Calu3 (cell line): ENCODE measurements around the gene PATZ1. TPM values are rescaled to one million over a fixed set of nuclear protein-coding genes. Genes with fewer than 3 reads are reported as not detected.

Source experiments
- BruUV-seq: library from RNA; stranded (reverse); fragments of 400-500 nt; replicated peaks from 2 replicates; lab custom pipeline; 2021; lab: Mats Ljungman, UMichigan
- CTCF ChIA-PET: fragments of 300-600 bp; sonication (Branson Sonifier 250); formaldehyde crosslinking; loops from one replicate; lab custom pipeline; 2022; ENCODE audit warnings: antibody characterized with exemption; lab: Charles Lee
- DNase-seq: peaks from one replicate; pipeline ENCODE4 v3.0.0; 2022
- H3K27ac Mint-ChIP-seq: one replicate; pipeline ENCODE4 v1.8.0; 2022; ENCODE audit warnings: mixed read lengths; ENCODE audit not compliant: unreplicated experiment
- H3K27me3 Mint-ChIP-seq: one replicate; pipeline ENCODE4 v1.8.0; 2022; ENCODE audit warnings: mixed read lengths; ENCODE audit not compliant: unreplicated experiment
- H3K36me3 Mint-ChIP-seq: one replicate; pipeline ENCODE4 v1.8.0; 2022; ENCODE audit warnings: mild to moderate bottlenecking, moderate library complexity, mixed read lengths; ENCODE audit not compliant: insufficient read depth, unreplicated experiment
- H3K4me1 Mint-ChIP-seq: one replicate; pipeline ENCODE4 v1.8.0; 2022; ENCODE audit warnings: mild to moderate bottlenecking, low read depth, mixed read lengths; ENCODE audit not compliant: unreplicated experiment
- H3K4me3 Mint-ChIP-seq: one replicate; pipeline ENCODE4 v1.8.0; 2022; ENCODE audit warnings: mild to moderate bottlenecking, low read depth, moderate library complexity, mixed read lengths; ENCODE audit not compliant: unreplicated experiment
- H3K9me3 Mint-ChIP-seq: one replicate; pipeline ENCODE4 v1.8.0; 2022; ENCODE audit warnings: low read depth, mixed read lengths; ENCODE audit not compliant: unreplicated experiment
- CTCF ChIP-seq: fragments of 200-600 bp; IDR thresholded peaks from one replicate; pipeline ENCODE4 v1.8.0; 2022; ENCODE audit warnings: antibody characterized with exemption; ENCODE audit not compliant: unreplicated experiment
- intact Hi-C: fragments of 100-400 bp; cut with micrococcal nuclease; formaldehyde crosslinking; loops from one replicate; pipeline ENCODE4 v1.10.0; 2022; ENCODE audit not compliant: unreplicated experiment
- total RNA-seq: library from RNA; stranded (reverse); gene quantifications from 2 replicates; pipeline ENCODE4 v1.2.3, GENCODE V29; 2022

The PATZ1 gene
- total RNA-seq, 1 experiment from 2014 or later, result 35.0 TPM

DNA sequence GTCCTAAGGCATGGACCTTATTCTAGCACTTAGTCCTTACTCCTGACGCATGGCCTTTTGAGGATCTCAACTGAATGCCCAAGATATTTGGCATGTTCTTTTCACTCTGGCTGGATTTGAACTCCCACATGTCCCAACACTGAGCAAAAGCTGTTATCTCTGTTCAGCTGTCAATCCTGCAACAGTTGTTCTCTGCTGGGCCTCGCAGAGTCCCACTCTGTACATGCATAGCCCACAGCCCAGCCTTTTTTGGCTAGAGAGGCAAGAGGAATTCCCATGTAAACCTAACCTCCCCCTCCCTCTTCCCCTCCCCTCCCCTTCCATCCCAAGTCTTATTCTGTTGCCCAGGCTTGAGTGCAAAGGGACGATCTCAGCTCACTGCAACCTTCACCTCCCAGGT, 31.5 kb upstream of the PATZ1 start:
- Mint-ChIP-seq H3K4me1 (no peaks in the 10 kb centered on the region), H3K4me3 (no peak overlapping the region), H3K36me3 (no peaks in the 10 kb centered on the region), H3K27me3 (no peaks in the 10 kb centered on the region), H3K27ac (no peak overlapping the region), H3K9me3 (no peaks in the 10 kb centered on the region)
- intact Hi-C loops, result no loop called here
- no TSS peak for BruUV-seq
- TF ChIP-seq CTCF, result no peak
- CTCF ChIA-PET, result interaction anchor here (0.6 kb wide), 1 partner anchor 229 kb away, joined by 4 read pairs; no protein-coding TSS in a partner anchor
- DNase-seq, result no peak

DNA sequence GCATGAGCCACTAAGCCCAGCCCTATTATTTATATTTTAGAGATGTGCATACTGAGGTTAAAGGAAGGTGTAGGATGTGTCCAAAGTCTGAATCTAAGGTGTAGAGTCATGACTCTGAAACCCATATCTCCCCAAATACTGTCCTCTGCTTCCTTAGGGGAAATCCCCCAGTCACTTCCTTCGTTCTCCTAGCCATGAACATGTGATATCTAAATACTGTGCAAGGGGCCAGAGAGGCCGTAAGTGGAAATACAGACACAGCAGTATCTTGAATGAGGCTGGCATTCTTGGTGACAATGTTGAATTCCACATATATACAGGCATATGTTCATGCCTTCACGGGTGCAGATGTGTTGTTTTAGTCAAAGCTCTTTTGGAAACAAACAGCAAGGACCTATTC, 21.3 kb upstream of the PATZ1 start:
- H3K27ac Mint-ChIP-seq, result no peak overlapping the region
- intact Hi-C loops, result no loop called here
- BruUV-seq, result no TSS peak
- no peaks in the 10 kb centered on the region for H3K4me1 Mint-ChIP-seq
- CTCF ChIA-PET, result interaction anchor here (0.7 kb wide), 2 partner anchors 693 to 972 kb away, joined by 3 read pairs; no protein-coding TSS in a partner anchor
- no peak overlapping the region for H3K4me3 Mint-ChIP-seq
- H3K27me3 Mint-ChIP-seq, result no peaks in the 10 kb centered on the region
- H3K9me3 Mint-ChIP-seq, result no peaks in the 10 kb centered on the region
- no peaks in the 10 kb centered on the region for H3K36me3 Mint-ChIP-seq
- no peak for DNase-seq
- TF ChIP-seq CTCF, result no peak

DNA sequence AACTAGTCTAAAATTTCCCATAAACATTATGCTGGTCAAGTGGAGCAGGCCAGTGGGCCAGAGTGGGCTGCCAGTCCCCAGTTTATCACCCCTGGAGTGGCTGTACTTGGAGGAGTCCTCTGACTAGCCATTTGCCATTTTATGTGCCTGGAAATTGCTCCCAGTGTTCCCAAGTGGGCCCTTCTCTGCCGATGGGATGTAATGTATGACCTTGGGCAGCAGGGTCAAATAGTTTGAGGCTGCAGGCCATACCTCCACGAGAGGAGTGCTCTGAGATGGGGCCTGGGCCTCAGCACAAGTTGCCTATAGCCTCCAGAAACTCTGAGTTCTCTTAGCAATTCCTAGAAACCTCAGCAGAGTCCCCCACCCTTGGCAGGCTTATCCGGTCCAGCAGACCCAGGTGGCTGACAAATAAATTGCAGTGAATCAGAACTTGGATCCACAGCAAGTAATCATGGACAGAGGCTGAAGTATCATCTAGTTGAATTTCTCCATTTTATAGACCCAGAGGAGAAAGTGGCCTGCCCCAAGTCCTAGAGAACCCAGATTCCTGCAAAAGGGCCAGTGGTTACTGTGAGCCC, 17.8 kb upstream of the PATZ1 start:
- Mint-ChIP-seq H3K4me1 (no peaks in the 10 kb centered on the region), H3K9me3 (no peaks in the 10 kb centered on the region), H3K36me3 (no peaks in the 10 kb centered on the region), H3K4me3 (no peak overlapping the region), H3K27me3 (no peaks in the 10 kb centered on the region), H3K27ac (no peak overlapping the region)
- no peak for TF ChIP-seq CTCF
- DNase-seq, result no peak
- intact Hi-C loops, result no loop called here
- CTCF ChIA-PET, result no interaction called here
- BruUV-seq, result no TSS peak

- BruUV-seq, result no TSS peak
- H3K36me3 Mint-ChIP-seq, result no peaks in the 10 kb centered on the region
- no peak for TF ChIP-seq CTCF
- H3K27ac Mint-ChIP-seq, result no peak overlapping the region
- H3K4me1 Mint-ChIP-seq, result no peaks in the 10 kb centered on the region
- peaks cover under 1% of the 10 kb centered on the region for H3K27me3 Mint-ChIP-seq
- no peak for DNase-seq
- CTCF ChIA-PET, result no interaction called here
- no peaks in the 10 kb centered on the region for H3K9me3 Mint-ChIP-seq
- no peak overlapping the region for H3K4me3 Mint-ChIP-seq
- intact Hi-C loops, result no loop called here
Measured at GRCh38 chr22:31361743-31362142, 15.6 kb upstream of the PATZ1 start.
